Mucosa of rectum (tissue), 2 donors: ENCODE measurements around the gene LRRK1.

Experiments
- H3K27ac ChIP-seq, 2 donors: one replicate each; pipeline ENCODE4 v1.7.0; 2013; ENCODE audit warnings: inconsistent platforms in 2 of 2, low read depth in 2 of 2, low read length in 2 of 2
- H3K27me3 ChIP-seq, 2 donors: one replicate each; pipeline ENCODE4 v1.7.0; 2013; ENCODE audit warnings: low read length in 2 of 2; ENCODE audit not compliant: control insufficient read depth in 2 of 2, insufficient read depth in 2 of 2
- H3K36me3 ChIP-seq, 2 donors: one replicate each; pipeline ENCODE4 v1.7.0; 2013; ENCODE audit warnings: low read length in 2 of 2; ENCODE audit not compliant: control insufficient read depth in 2 of 2, insufficient read depth in 2 of 2
- H3K4me1 ChIP-seq, 2 donors: one replicate each; pipeline ENCODE4 v1.7.0; 2013; ENCODE audit warnings: low read length in 2 of 2, mild to moderate bottlenecking in 1 of 2; ENCODE audit not compliant: control insufficient read depth in 2 of 2, insufficient read depth in 2 of 2
- H3K4me3 ChIP-seq, 2 donors: one replicate each; pipeline ENCODE4 v1.7.0; 2013; ENCODE audit warnings: low read length in 2 of 2
- H3K9ac ChIP-seq, 2 donors: one replicate each; pipeline ENCODE4 v1.7.0; 2013; ENCODE audit warnings: low read length in 2 of 2, low read depth in 1 of 2, mild to moderate bottlenecking in 1 of 2
- H3K9me3 ChIP-seq, 2 donors: one replicate each; pipeline ENCODE4 v1.7.0; 2013; ENCODE audit warnings: low read length in 2 of 2; ENCODE audit not compliant: control insufficient read depth in 2 of 2
- donor health status: healthy.
- donor health status: Normal muscosa, but diverticular disease.

Gene LRRK1

GRCh38 chr15:101045236-101045646 lies 126.1 kb downstream of the LRRK1 start:
- Histone ChIP-seq H3K36me3 (peaks cover 33 to 47% of the 10 kb centered on the region in 2 donors), H3K4me3 (no peak overlapping the region), H3K27me3 (no peaks in the 10 kb centered on the region), H3K9ac (no peak overlapping the region), H3K27ac (peak overlapping the region in 1 of 2 donors; percentile 38), H3K9me3 (no peaks in the 10 kb centered on the region), H3K4me1 (peaks cover 2 to 3% of the 10 kb centered on the region in 2 donors)

- Histone ChIP-seq H3K4me3 (no peak overlapping the region), H3K4me1 (peaks cover 2 to 3% of the 10 kb centered on the region in 2 donors), H3K9ac (no peak overlapping the region), H3K36me3 (peaks cover 40 to 48% of the 10 kb centered on the region in 2 donors), H3K27me3 (no peaks in the 10 kb centered on the region), H3K27ac (peak overlapping the region; percentile 49 to 68), H3K9me3 (no peaks in the 10 kb centered on the region)
These were observed 126.9 kb downstream of the LRRK1 start for GRCh38 chr15:101045835-101046691.

DNA sequence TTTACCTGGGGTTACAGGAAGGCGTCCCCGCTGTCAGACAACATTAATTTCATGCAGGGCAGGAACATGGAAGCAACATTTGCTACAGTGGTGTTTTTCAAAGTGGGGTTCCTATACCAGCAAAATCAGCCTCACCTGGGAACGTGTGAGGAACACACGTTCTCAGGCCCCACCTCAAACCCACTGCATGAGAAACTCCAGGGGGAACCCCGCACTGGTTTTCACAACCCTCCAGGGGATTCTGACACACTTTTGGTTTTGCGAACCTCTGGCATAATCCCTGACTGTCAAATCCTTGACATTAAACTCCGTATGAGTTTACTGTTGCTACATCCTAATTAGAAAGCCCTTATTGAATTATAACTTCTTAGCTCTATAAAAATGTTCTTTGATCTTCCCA lies 127.7 kb downstream of the LRRK1 start:
- Histone ChIP-seq H3K27ac (no peak overlapping the region), H3K36me3 (peaks cover 48 to 55% of the 10 kb centered on the region in 2 donors), H3K27me3 (no peaks in the 10 kb centered on the region), H3K4me3 (no peak overlapping the region), H3K9ac (no peak overlapping the region), H3K9me3 (no peaks in the 10 kb centered on the region), H3K4me1 (peaks cover 2 to 3% of the 10 kb centered on the region in 2 donors)

DNA sequence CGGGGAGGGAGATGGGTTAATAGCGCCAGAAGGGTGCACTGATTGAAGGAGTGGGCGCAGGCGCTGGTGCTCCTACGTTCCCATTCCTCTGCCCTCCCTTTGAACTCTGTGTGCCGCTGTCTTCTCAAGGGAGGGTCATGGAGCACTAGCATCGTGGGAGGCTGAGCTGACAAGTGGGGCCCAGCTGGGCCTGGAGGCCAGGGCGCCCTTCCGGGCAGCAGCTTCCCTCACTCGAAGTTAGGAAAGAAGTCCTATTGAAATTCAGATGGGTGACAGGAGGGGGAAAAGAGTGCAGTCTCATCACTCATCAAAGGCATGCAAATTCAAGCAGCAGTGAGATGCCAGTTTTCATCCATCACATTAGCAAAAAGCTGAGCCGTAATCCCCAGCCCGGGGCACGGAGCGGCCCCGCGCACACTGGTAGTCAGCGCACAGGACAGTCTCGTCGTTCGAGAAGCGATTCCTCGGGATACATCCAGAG lies 128.2 kb downstream of the LRRK1 start:
- Histone ChIP-seq H3K36me3 (peaks cover 53 to 59% of the 10 kb centered on the region in 2 donors), H3K4me3 (no peak overlapping the region), H3K9me3 (no peaks in the 10 kb centered on the region), H3K27ac (no peak overlapping the region), H3K9ac (no peak overlapping the region), H3K27me3 (no peaks in the 10 kb centered on the region), H3K4me1 (peaks cover 2 to 3% of the 10 kb centered on the region in 2 donors)

- Histone ChIP-seq H3K9ac (no peak overlapping the region), H3K9me3 (no peaks in the 10 kb centered on the region), H3K4me3 (no peak overlapping the region), H3K27me3 (no peaks in the 10 kb centered on the region), H3K4me1 (peaks cover 2 to 3% of the 10 kb centered on the region in 2 donors), H3K36me3 (peaks cover 56 to 60% of the 10 kb centered on the region in 2 donors), H3K27ac (no peak overlapping the region)
These were observed 129.0 kb downstream of the LRRK1 start for GRCh38 chr15:101048176-101048575.

- no peaks in the 10 kb centered on the region for H3K27me3 ChIP-seq
- H3K4me1 ChIP-seq, result peaks cover 2 to 3% of the 10 kb centered on the region in 2 donors
- no peaks in the 10 kb centered on the region for H3K9me3 ChIP-seq
- no peak overlapping the region for H3K9ac ChIP-seq
- H3K4me3 ChIP-seq, result no peak overlapping the region
- peaks cover 59 to 65% of the 10 kb centered on the region in 2 donors for H3K36me3 ChIP-seq
- no peak overlapping the region for H3K27ac ChIP-seq
These were observed 129.4 kb downstream of the LRRK1 start for GRCh38 chr15:101048581-101049030.

- H3K36me3 ChIP-seq, result peaks cover 63 to 67% of the 10 kb centered on the region in 2 donors
- no peak overlapping the region for H3K4me3 ChIP-seq
- no peak overlapping the region for H3K27ac ChIP-seq
- peaks cover 2 to 3% of the 10 kb centered on the region in 2 donors for H3K4me1 ChIP-seq
- no peaks in the 10 kb centered on the region for H3K27me3 ChIP-seq
- no peak overlapping the region for H3K9ac ChIP-seq
- H3K9me3 ChIP-seq, result no peaks in the 10 kb centered on the region
These were observed 130.1 kb downstream of the LRRK1 start for GRCh38 chr15:101049282-101049681.

DNA sequence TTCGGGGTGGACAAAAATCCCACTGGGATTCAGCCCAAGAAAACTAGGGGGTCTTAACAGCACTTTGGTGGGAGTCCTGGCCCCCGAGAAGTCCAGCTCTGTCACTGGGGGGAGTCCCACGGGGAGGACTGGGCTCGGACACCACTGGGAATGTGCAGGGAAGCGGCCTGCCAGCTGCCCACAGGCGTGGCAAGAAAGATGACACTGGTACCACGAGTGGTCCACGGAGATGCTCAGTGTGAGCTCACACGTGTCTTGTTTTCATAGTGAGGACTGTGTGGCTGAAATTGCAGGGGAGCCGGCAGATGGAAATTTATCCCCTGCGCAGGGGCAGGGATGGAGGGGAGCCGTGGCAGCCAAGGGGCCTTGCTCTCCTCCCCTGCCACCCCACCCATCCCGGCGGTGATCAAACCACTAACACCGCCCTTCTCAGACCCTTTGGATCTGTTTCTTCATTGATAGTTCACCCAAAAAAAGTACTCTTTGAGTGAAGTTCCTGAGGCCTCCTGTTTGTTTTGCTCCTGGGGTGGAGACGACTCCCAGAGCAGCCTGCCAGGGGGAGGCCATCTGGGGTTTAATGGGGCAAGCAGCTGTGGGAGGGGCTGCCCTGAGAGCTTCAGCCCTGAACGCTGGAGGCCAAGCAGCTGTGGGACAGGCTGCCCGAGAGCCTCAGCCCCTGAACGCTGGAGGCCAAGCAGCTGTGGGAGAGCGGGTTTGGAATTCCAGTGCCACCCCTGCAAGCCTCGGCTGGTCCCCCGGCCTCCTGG lies 130.9 kb downstream of the LRRK1 start:
- peaks cover 2 to 3% of the 10 kb centered on the region in 2 donors for H3K4me1 ChIP-seq
- no peaks in the 10 kb centered on the region for H3K27me3 ChIP-seq
- no peaks in the 10 kb centered on the region for H3K9me3 ChIP-seq
- H3K36me3 ChIP-seq, result peaks cover 61 to 63% of the 10 kb centered on the region in 2 donors
- no peak overlapping the region for H3K9ac ChIP-seq
- no peak overlapping the region for H3K27ac ChIP-seq
- H3K4me3 ChIP-seq, result no peak overlapping the region

DNA sequence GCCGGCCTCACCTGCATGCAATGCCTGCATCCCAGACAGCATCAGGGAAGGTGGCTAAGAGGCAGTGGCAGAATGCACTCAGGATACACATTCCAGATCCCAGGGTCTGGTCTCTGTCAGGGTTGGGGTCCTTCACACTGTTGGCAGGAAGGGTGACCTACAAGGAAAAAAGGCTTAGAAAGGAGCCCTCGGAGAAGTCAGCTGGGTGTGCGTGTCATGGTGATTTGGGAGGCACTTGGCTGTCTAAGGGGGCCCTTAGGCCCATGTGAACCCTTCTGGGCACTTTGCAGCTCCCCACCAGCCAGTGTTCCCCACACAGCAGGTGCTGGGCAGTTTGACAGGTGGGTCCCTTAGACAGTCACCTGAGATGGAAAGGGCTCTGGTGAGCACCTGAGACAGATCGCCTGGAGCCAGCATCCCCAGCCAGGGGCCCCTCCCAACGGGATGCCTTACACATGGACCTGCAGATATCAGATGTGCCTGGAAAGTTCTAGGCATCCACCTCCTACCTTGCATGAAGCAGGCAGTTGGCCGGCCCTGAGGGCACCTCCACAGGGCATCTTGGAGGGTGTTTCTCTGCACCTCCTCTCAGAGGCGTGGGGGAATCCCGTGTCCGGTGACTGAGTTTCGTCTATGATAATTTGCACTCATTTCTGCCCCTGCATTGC lies 131.6 kb downstream of the LRRK1 start:
- Histone ChIP-seq H3K27me3 (no peaks in the 10 kb centered on the region), H3K27ac (no peak overlapping the region), H3K9ac (no peak overlapping the region), H3K9me3 (no peaks in the 10 kb centered on the region), H3K4me1 (peaks cover 2 to 3% of the 10 kb centered on the region in 2 donors), H3K36me3 (peaks cover 66 to 68% of the 10 kb centered on the region in 2 donors), H3K4me3 (no peak overlapping the region)
